HG03442 (cell line): ENCODE results near the gene FAM234B.

ENCODE experiments used
- ATAC-seq: cut with Tn5 transposase; IDR thresholded peaks from one replicate; pipeline ENCODE4 v1.9.1; 2021; ENCODE audit warnings: mild to moderate bottlenecking, moderate library complexity; ENCODE audit not compliant: unreplicated experiment

FAM234B gene

GRCh38 chr12:13044002-13044905, at the start of gene FAM234B:
TSS of gene FAM234B (plus strand) at chr12:13044381. CDS start at chr12:13044404, 23 bp downstream.
- ATAC-seq: peak; percentile 88

GRCh38 chr12:12995088-12995487, 49.1 kb upstream of the FAM234B start:
- ATAC-seq: no peak

- no peak for ATAC-seq
These were observed 48.0 kb upstream of the FAM234B start for GRCh38 chr12:12996209-12996608.

- no peak for ATAC-seq
These were observed 47.0 kb upstream of the FAM234B start for GRCh38 chr12:12997156-12997555.

- ATAC-seq: no peak
These were observed 46.4 kb upstream of the FAM234B start for GRCh38 chr12:12997734-12998133.

GRCh38 chr12:12998248-12998647, 45.9 kb upstream of the FAM234B start:
- no peak for ATAC-seq

- no peak for ATAC-seq
These were observed 44.8 kb upstream of the FAM234B start for GRCh38 chr12:12999271-12999958.

GRCh38 chr12:12999959-13000615, 44.1 kb upstream of the FAM234B start, which contains the start of gene HEBP1:
TSS of gene HEBP1 (minus strand) at chr12:13000265. CDS start at chr12:13000114, 151 bp downstream.
- ATAC-seq: peak; percentile 85

- no peak for ATAC-seq
These were observed 43.6 kb upstream of the FAM234B start for GRCh38 chr12:13000616-13000924.

GRCh38 chr12:13000925-13001774, 43.0 kb upstream of the FAM234B start:
- ATAC-seq: no peak

- ATAC-seq: no peak
These were observed 42.5 kb upstream of the FAM234B start for GRCh38 chr12:13001775-13002040.

- ATAC-seq: no peak
These were observed 41.7 kb upstream of the FAM234B start for GRCh38 chr12:13002301-13003097.

GRCh38 chr12:13004361-13004760, 39.8 kb upstream of the FAM234B start:
- ATAC-seq: no peak

- ATAC-seq: no peak
These were observed 39.2 kb upstream of the FAM234B start for GRCh38 chr12:13004986-13005385.

GRCh38 chr12:13005649-13006048, 38.5 kb upstream of the FAM234B start:
- ATAC-seq: no peak

- ATAC-seq: no peak
These were observed 36.5 kb upstream of the FAM234B start for GRCh38 chr12:13007496-13008233.

- ATAC-seq: no peak
These were observed 35.3 kb upstream of the FAM234B start for GRCh38 chr12:13008741-13009380.

- no peak for ATAC-seq
These were observed 33.1 kb upstream of the FAM234B start for GRCh38 chr12:13011098-13011497.

GRCh38 chr12:13022851-13023271, 21.3 kb upstream of the FAM234B start:
- ATAC-seq: no peak
